Kidney (tissue), 14 donors: ENCODE measurements around the gene CA5B. TPM values are rescaled to one million over a fixed set of nuclear protein-coding genes. Genes with fewer than 3 reads are reported as not detected.
"Not testable (repeated sequence)": the region's sequence is repeated elsewhere in the genome, so short reads cannot be mapped to it uniquely, and the experiment has no call there.

ENCODE experiments used
- DNase-seq, 5 donors: peaks; one replicate each; pipeline ENCODE4 v3.0.0-alpha.2; 2013 to 2020
- FAIRE-seq: peaks from 2 replicates; lab custom pipeline; 2012; peaks lifted over from hg19 to GRCh38; lab: Jason Lieb, UNC
- H3K27ac ChIP-seq, 2 donors: one replicate each; pipeline ENCODE4 v1.7.0; 2013; ENCODE audit warnings: low read depth in 2 of 2, low read length in 2 of 2, inconsistent platforms in 1 of 2
- H3K27me3 ChIP-seq: one replicate; pipeline ENCODE4 v1.7.1; 2013; ENCODE audit warnings: low read length, inconsistent platforms; ENCODE audit not compliant: control insufficient read depth, insufficient read depth
- H3K36me3 ChIP-seq, 3 donors: one replicate each; pipeline versions ENCODE4 v1.7.0 to v1.7.1; 2013; ENCODE audit warnings: low read length in 3 of 3, control low read depth in 1 of 3, inconsistent platforms in 1 of 3; ENCODE audit not compliant: insufficient read depth in 3 of 3, control insufficient read depth in 2 of 3
- H3K4me1 ChIP-seq, 3 donors: one replicate each; pipeline versions ENCODE4 v1.7.0 to v1.7.1; 2013; ENCODE audit warnings: low read length in 3 of 3, inconsistent platforms in 1 of 3, low read depth in 1 of 3; ENCODE audit not compliant: control insufficient read depth in 2 of 3, insufficient read depth in 2 of 3
- H3K4me3 ChIP-seq, 3 donors: one replicate each; pipeline versions ENCODE4 v1.7.0 to v1.8.1; 2013; ENCODE audit warnings: low read length in 3 of 3, control low read depth in 1 of 3, inconsistent platforms in 1 of 3
- H3K9ac ChIP-seq, 3 donors: one replicate each; pipeline versions ENCODE4 v1.7.0 to v1.7.1; 2013; ENCODE audit warnings: low read length in 3 of 3, control low read depth in 1 of 3, inconsistent platforms in 1 of 3
- H3K9me3 ChIP-seq, 3 donors: one replicate each; pipeline versions ENCODE4 v1.7.0 to v1.7.1; 2013; ENCODE audit warnings: low read length in 3 of 3, control low read depth in 1 of 3, inconsistent platforms in 1 of 3; ENCODE audit not compliant: control insufficient read depth in 2 of 3, insufficient read depth in 1 of 3
- CTCF ChIP-seq: IDR thresholded peaks from 3 replicates; pipeline ENCODE4 v1.5.1; 2012; ENCODE audit warnings: mild to moderate bottlenecking, moderate library complexity, borderline replicate concordance; ENCODE audit not compliant: insufficient read depth; ENCODE audit errors: extremely low read depth
- intact Hi-C: fragments of 100-400 bp; cut with DNase I; formaldehyde crosslinking; loops from one replicate; pipeline ENCODE4 v1.11.1; 2022
- polyA plus RNA-seq: library from polyadenylated mRNA; stranded (reverse); fragments of 350-450 nt; fragmentation: Illumina TruSeq; extraction: RNeasy Lipid Tissue Mini Kit (QIAGEN cat#74804); gene quantifications from one replicate; pipeline ENCODE4 v1.2.3, GENCODE V29; 2014; ENCODE audit warnings: low read depth, low replicate concordance; ENCODE audit not compliant: insufficient read depth
- total RNA-seq: library from RNA; stranded (reverse); fragmentation: NEBNext Ultra II Directional; extraction: Animal tissue kit (Norgen Biotek cat#: 25700); gene quantifications from one replicate; pipeline ENCODE4 v1.2.1, GENCODE V29; 2021
- donor health status: control.
- donor health status: control.
- donor health status: control.
- donor health status: control.
- donor health status: control.
- donor health status: DM: yes; HTN: yes; CAD: no.
- donor health status: Normal renal cell carcinoma (clear cell type).

The CA5B gene
- total and polyA plus RNA-seq, 2 donors from 2014 or later: 1.9 to 18.2 TPM

GRCh38 chrX:15702488-15703371 lies 35.3 kb upstream of the CA5B start:
- TF ChIP-seq CTCF: no peak
- H3K4me1 ChIP-seq: no peaks in the 10 kb centered on the region
- no peaks in the 10 kb centered on the region for H3K27me3 ChIP-seq
- no peak overlapping the region for H3K4me3 ChIP-seq
- H3K27ac ChIP-seq: no peak overlapping the region
- intact Hi-C loops: no loop called here
- FAIRE-seq (no peak), DNase-seq (no peak)
- H3K9ac ChIP-seq: no peak overlapping the region
- H3K36me3 ChIP-seq: no peaks in the 10 kb centered on the region
- H3K9me3 ChIP-seq: no peaks in the 10 kb centered on the region

GRCh38 chrX:15703809-15704208 lies 34.3 kb upstream of the CA5B start:
- H3K36me3 ChIP-seq, H3K27me3 ChIP-seq, intact Hi-C loops, DNase-seq, H3K9me3 ChIP-seq, H3K4me3 ChIP-seq, H3K9ac ChIP-seq, H3K4me1 ChIP-seq, H3K27ac ChIP-seq: not testable (repeated sequence)
- FAIRE-seq: peak; percentile 62

- DNase-seq, H3K27me3 ChIP-seq, H3K4me1 ChIP-seq, H3K27ac ChIP-seq, H3K36me3 ChIP-seq, intact Hi-C loops, H3K4me3 ChIP-seq, FAIRE-seq, H3K9me3 ChIP-seq, H3K9ac ChIP-seq: not testable (repeated sequence)
These were observed 33.8 kb upstream of the CA5B start for GRCh38 chrX:15704273-15704672.

- H3K4me1 ChIP-seq: no peaks in the 10 kb centered on the region
- DNase-seq: no peak
- no peak overlapping the region for H3K9ac ChIP-seq
- H3K27ac ChIP-seq: no peak overlapping the region
- intact Hi-C loops: no loop called here
- TF ChIP-seq CTCF: no peak
- no peaks in the 10 kb centered on the region for H3K36me3 ChIP-seq
- H3K27me3 ChIP-seq: peaks cover 6% of the 10 kb centered on the region
- no peak overlapping the region for H3K4me3 ChIP-seq
- FAIRE-seq: no peak
- H3K9me3 ChIP-seq: no peaks in the 10 kb centered on the region
These were observed 23.5 kb upstream of the CA5B start for GRCh38 chrX:15714529-15714928.
